Ammon's horn (tissue), 1 donor: ENCODE data around the gene DEDD.

ENCODE experiments used
- DNase-seq: peaks from one replicate; pipeline ENCODE4 v3.0.0-alpha.2; 2016; ENCODE audit warnings: low spot score

Gene DEDD

GRCh38 chr1:161162806-161163205 lies 30.3 kb upstream of the DEDD start:
- DNase-seq = no peak

DNA sequence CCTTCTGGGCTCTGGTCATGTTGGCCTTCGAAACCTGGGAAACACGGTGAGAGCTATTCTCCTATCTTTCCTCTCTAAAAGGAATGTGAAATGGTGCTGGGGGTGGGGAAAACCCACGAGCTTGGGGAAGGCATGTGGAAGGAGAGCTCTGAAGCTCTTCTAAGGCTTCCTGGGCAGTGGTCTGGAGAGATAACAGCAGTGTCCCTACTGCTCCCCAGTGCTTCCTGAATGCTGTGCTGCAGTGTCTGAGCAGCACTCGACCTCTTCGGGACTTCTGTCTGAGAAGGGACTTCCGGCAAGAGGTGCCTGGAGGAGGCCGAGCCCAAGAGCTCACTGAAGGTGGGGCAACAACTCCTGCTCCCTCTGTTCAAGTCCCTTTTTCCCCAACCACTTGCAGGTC lies 29.6 kb upstream of the DEDD start:
- DNase-seq = no peak

- no peak for DNase-seq
Measured at GRCh38 chr1:161161652-161162051, 29.2 kb upstream of the DEDD start.

DNA sequence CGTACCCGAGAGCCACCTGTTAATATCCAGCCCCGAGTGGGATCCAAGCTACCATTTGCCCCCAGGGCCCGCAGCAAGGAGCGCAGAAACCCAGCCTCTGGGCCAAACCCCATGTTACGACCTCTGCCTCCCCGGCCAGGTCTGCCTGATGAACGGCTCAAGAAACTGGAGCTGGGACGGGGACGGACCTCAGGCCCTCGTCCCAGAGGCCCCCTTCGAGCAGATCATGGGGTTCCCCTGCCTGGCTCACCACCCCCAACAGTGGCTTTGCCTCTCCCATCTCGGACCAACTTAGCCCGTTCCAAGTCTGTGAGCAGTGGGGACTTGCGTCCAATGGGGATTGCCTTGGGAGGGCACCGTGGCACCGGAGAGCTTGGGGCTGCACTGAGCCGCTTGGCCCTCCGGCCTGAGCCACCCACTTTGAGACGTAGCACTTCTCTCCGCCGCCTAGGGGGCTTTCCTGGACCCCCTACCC lies 28.2 kb upstream of the DEDD start:
- no peak for DNase-seq

DNA sequence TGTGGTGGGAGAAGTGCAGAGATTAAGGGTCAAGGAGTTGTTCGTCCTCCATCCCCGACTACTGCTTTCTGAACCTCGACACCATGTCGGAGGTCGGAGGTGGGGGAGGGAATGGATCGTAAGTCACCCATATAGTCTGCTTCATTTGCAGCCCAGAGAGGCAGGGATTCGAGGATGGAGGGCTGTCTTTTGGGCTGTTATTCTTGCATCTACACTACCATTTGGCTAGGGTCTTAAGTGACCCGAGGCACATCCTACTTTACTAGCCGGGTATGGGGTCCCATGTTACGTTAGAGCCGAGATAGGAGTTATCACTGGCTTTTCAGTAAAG lies 27.4 kb upstream of the DEDD start:
- no peak for DNase-seq

GRCh38 chr1:161159087-161159912 lies 26.8 kb upstream of the DEDD start, which contains the start of gene USP21:
Gene USP21 (plus strand): TSS chr1:161159500. CDS start chr1:161160641, 1,141 bp downstream.
- peak; percentile 95 for DNase-seq

GRCh38 chr1:161158316-161159010 lies 26.0 kb upstream of the DEDD start:
- DNase-seq = no peak

- DNase-seq = no peak
Measured at GRCh38 chr1:161157867-161158266, 25.4 kb upstream of the DEDD start.

DNA sequence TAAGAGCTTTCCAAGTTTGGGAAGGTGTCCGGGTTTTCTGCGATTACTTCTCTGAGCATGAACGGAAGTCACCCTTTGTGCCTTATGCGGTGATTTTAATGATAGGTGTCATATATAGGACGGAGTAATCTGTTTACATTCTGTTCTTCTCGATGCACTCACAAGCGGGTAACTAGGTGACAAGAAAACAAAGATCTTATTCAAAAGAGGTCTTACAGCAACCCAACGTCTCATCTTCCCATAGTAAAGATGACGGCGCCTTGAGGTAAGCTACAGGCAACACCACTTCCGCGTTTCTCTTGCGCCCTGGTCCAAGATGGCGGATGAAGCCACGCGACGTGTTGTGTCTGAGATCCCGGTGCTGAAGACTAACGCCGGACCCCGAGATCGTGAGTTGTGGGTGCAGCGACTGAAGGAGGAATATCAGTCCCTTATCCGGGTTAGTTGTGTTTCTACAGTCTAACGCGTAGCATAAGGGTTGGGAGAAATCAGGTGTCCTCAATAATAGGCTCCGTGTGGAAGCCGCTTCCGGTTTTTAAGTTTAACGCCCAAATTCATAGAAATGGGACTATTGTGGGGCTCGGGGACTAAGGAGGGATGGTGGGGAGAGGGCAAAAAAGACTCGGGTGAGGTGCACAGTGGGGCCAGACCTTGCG lies 21.3 kb upstream of the DEDD start, which contains the start of gene UFC1:
Gene UFC1, plus strand, starts transcription at position 297 of the 656 bp plus-strand sequence. Its CDS starts 20 bp downstream, at position 317.
- peak; percentile 95 for DNase-seq

DNA sequence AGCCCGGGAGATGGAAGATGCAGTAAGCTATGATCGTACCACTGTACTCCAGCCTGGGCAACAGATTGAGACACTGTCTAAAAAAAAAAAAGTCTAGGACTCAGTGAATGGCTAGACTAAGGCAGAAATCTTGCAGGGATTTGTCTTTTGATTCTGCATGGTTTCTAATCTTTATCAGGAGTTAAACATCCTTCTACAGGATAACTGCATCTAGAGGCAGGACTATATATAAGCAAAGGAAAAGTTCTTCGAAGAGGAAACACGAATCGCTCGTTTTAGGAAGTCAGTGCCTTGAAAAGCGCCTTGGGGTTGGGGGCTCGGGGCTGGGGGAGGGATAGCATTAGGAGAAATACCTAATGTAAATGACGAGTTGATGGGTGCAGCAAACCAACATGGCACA lies 20.7 kb upstream of the DEDD start:
- no peak for DNase-seq

DNA sequence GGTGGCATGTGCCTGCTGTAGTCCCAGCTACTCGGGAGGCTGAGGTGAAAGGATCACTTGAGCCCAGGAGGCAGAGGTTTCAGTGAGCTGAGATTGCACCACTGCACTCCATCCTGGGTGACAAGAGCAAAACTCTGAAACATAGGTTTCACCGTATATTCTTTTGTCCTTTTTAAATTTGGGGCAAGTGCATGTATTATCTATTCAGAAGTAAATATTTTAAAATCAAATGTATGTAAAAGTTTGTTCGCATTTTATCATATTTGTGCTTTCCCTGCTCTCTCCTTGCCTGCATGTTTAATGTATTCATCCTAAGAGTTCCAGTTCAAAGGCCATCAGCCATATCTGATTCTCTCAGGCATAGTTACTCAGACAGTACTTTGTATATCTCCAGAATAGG lies 13.4 kb upstream of the DEDD start:
- DNase-seq = no peak

DNA sequence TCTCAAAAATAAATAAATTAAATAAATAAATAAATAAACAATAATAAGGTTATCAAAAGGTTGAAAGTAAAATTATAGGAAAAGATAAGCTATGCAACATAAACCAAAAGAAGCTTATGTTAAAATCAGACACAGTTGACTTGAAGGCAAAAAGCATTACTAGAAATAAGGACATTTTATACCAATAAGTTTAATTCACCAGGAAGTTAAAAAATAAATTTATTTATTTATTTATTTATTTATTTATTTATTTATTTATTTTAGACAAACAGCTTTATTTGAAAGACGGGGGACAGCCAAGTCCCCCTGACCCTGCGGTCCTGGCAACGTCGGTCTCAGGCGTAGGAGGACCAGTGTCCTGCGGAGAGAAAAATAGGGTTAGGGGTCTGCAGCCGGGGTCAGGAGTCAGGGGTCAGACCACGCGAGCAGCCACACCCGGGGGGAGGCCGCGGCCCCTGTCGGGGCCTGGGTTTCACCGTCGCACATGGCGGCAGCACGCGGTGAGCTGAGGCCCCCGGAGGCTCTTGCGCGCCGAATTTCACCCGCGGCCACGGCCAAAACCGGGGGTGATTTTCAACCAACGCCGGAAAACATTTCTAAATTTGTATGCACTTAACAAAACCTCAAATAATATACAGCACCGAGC lies 8.4 kb upstream of the DEDD start:
- DNase-seq = no peak

DNA sequence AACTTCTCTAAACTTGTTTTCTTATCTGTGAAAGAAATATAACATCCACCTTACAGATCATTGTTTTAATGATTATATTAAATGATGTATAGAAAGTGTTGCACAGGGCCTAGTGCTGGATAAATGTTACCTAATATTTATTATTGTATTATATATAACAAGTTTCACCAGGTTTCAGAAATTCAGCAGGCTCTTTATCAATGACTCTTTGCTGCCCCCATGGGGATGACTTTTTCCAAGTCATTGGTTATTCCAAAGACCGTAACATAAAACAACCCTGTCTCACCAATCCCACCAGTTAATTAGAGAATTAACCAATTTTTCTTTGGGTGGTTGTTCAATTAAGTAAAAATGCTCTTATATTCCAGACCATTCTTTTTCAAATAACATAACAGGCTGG lies 7.3 kb upstream of the DEDD start:
- no peak for DNase-seq

DNA sequence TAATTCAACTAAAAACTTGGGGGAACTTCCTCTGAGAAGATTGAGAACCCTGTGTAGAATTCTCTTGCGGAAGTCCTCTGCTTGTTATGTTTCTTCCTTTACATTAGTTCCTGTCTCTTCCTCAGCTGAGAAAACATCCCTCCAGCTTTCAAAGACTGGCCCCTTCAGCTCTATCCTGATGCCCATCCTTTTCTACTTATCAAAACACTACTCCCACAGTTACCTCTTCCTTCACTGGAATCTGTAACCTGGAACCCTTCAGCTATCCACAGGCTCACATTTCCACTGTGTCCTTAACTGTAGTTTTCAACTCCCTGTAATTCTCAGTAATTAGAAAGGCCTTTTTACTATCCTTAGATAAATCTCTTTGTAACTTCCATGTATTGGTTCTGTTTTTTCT lies 6.0 kb upstream of the DEDD start:
- no peak for DNase-seq

DNA sequence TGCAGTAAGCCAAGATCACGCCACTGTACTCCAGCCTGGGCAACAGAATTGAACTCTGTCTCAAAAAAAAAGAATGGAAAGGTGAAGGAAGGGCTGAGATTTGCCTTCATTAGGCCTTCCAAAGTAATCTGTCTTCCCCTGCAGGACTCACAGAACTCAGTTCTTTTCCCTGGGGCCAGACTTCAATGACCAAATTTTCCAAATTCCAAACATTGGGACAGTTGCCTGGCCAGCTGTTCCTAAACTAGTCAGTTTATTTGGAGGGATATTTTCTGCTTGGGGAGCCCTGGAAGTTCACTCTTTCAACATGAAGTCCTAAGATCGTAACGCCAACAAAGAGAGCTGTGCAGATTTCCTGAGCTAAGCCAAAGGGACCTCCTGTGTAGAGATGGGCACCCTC lies 5.4 kb upstream of the DEDD start:
- DNase-seq = no peak

GRCh38 chr1:161133220-161133740 lies 813 bp upstream of the DEDD start:
- DNase-seq = peak; percentile 18

- DNase-seq = peak; percentile 38
Measured at GRCh38 chr1:161131523-161132409, 701 bp downstream of the DEDD start.

DNA sequence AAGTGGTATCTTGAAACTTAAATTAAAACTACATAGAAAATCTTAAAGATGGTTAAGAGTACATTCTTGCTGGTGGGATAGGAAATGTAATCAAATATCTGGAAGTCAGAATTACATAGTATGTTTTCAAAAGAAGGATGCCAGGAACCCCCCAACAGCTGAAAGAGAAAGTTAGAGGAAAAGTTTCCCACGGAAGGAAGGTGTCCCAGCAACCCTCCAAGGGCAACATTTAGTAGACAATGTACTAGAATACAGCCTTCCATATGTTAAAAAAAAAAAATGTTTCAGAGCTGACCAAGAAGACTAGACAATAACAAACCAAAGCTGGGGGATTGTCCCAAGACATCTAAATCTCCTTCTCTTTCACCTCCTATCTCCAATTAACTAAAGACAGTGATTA lies 2.2 kb downstream of the DEDD start:
- no peak for DNase-seq

GRCh38 chr1:161128591-161129420 lies 3.7 kb downstream of the DEDD start:
- DNase-seq = no peak

GRCh38 chr1:161127649-161128048 lies 4.8 kb downstream of the DEDD start:
- no peak for DNase-seq
